ENCODE results near the gene FARP1.

FARP1 gene

DNA sequence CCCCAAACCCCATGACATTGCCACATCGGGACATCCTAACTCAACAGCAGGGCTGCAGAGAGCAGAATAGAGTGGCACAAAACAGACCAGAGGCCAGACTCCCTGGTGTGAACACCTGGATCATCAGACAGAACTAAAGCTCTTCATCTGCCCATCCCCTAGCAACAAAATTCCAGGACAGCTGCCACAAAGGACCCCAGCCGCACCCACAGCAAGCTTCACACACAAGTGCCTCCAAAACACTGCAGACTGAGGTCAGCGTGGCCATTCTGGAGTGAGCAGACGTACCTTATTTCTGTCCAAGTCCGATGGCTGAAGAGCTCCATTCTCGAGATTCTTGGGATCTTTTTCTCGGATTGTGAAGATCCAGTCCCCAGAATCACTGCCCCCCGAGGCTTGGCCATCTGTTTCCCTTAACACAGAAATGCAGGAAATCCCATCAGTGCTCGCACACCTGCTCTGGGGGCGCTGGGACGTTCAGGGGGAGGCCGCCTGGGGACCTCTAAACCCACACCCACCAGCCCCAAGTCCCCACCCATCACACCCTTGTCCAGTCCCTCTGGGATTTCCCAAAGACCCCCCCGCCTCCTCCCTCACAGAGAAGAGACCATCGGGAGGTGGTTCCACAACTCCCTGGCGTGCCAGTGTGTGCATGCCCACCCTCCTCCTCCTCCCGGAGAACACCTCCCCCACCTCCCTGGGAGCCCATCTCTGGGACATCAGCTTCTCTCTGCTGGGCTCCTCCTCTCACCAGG, 318.8 kb downstream of the FARP1 start:
- no peak for DNase-seq (ENCODE audit: low spot score)

GRCh38 chr13:98462241-98462882, 319.5 kb downstream of the FARP1 start:
- no peak for DNase-seq (ENCODE audit: low spot score)

DNA sequence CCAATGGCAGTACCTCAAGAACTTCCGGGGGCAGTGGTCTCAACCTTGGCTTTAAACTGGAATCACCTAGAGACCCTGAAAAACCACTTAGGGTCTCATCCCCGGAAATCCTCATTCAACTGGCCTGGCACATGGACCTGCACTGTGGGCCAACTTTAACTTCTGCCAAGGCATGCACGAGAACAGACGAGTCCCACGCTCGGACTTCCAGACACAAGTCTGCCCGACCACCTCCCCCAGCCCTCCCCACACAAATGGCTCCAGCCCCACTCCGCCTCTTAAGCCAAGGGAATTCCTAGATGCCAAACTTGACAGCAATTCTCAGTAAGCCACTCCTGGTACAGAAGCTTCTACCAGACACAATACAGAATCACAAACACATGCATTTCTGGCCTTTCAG, 320.1 kb downstream of the FARP1 start:
- no peak for DNase-seq (ENCODE audit: low spot score)

- peak; percentile 51 for DNase-seq (ENCODE audit: low spot score)
These were observed 323.8 kb downstream of the FARP1 start for GRCh38 chr13:98466634-98467236.

GRCh38 chr13:98467263-98467985, 324.5 kb downstream of the FARP1 start:
- no peak for DNase-seq (ENCODE audit: low spot score)

GRCh38 chr13:98468361-98468760, 325.5 kb downstream of the FARP1 start:
- no peak for DNase-seq (ENCODE audit: low spot score)

DNA sequence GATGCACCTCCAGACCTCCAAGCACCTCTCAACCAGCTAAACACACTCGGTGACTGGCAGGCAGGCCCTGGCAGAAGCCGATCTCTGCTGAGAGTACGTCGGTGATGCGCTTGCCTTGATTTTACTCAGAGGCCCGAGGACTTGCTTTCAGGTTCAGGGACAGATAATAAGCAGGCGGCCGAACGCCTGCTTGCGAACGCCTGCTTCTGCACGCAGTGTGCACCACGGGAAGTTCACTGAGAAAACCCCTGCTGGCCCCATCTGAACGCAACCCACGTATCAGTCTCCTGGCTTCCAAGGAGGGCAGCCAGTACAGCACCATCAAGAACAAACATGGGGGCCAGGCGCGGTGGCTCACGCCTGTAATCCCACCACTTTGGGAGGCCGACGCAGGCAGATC, 326.0 kb downstream of the FARP1 start:
- DNase-seq (ENCODE audit: low spot score), result no peak

DNA sequence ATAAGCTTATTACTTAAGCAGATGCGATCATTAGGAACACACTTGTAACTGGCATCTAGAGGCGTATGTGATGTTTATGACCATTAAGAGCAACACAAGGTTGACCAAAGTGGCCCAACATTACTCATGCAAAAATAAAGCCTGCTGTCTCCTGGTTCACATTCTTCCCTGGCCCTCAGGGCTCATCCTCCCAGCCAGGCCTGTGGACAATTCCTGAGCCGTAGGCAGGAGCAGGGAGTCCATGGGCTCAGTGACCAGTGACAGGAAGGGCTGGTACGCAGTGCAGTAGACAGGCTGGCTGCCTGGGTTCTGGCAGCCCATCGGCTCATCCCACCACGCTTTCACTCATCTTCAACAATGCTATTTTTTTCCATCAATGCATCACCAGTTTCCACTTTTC, 328.0 kb downstream of the FARP1 start:
- DNase-seq (ENCODE audit: low spot score), result no peak

- no peak for DNase-seq (ENCODE audit: low spot score)
These were observed 329.0 kb downstream of the FARP1 start for GRCh38 chr13:98471934-98472333.

GRCh38 chr13:98473135-98473787, 330.4 kb downstream of the FARP1 start:
- DNase-seq (ENCODE audit: low spot score), result no peak

DNA sequence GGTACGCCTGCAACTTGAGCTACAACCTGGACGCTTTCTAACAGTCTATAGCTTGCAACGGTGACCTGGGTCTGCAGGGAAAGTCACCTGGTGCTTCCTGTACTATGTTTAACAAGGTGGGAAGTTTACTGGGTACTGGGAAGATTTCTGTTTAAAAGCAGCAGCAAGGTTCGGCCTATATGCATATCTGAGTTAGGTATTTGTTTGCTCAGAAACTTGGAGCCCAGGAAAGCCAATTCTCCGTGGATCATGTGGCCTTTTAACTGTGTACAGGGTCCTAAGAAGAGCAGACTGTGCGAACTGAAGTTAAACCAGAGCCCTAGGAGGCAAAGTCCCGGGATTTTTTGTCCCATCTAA, 330.9 kb downstream of the FARP1 start:
- DNase-seq (ENCODE audit: low spot score), result no peak

GRCh38 chr13:98474292-98474691, 331.4 kb downstream of the FARP1 start:
- no peak for DNase-seq (ENCODE audit: low spot score)

GRCh38 chr13:98474761-98475160, 331.9 kb downstream of the FARP1 start:
- DNase-seq (ENCODE audit: low spot score), result no peak

DNA sequence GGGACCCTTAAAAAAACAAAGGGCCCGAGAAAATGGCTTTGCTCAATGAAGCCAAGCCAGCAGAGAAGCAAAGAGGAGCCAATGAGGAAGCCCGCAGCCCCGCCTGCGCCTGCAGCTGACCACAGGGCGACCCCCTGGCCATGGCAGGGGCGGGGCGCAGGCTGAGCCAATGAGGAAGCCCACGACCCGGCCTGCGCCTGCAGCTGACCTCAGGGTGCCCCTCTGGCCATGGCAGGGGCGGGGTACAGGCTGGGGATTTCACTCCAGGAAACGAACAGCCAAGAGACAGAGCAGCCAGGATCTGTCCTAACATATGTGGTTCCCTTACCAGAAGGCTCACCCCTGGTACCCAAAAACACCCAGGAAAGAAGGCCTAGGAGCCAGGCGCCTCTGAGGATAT, 332.6 kb downstream of the FARP1 start:
- DNase-seq (ENCODE audit: low spot score), result peak; percentile 65

DNA sequence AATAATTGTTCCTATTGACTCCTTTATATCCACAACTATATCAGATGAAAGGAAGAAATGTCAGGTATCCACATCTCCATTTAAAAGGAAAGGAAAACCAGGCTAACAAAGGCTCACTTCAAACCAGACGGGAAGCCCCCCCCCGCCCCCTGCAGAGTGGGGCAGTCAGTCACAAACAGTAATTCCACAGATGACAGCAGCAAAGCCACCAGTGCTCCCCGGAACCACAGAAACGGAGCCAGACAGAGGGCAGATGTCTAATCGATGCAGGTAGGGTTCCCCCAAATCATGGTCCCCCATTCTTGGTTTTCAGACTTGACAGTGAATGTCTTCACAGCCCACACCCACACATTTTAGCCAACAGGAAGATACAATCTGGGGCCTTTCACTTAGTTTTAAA, 333.2 kb downstream of the FARP1 start:
- DNase-seq (ENCODE audit: low spot score), result peak; percentile 82

- DNase-seq (ENCODE audit: low spot score), result peak; percentile 99
These were observed 333.7 kb downstream of the FARP1 start for GRCh38 chr13:98476538-98476966.

- DNase-seq (ENCODE audit: low spot score), result peak; percentile 70
These were observed 335.6 kb downstream of the FARP1 start for GRCh38 chr13:98478189-98479129.

DNA sequence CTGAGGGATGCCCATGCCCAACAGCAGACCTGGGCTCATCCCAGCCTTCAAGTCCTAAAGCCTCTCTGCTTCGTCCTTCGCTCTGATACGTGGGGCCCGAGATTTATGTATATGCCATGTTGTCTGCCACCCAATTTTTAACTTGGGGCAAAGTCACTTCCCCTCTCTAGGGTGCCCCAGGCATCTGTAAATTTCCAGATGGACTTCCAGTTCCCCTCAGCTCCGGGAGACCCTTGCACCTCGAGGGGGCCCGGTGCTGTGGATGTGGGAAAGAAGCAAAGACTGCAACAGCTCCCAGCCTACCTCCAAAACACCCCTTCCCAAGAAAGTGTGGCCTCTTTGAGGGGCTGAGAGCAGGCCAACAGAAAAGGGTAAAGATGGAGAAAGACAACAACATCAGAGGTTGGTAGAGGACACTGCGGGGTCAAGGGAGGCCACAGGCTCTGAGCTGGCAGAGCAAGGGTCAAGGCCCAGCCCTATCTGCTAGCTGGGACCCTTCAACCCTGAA, 336.7 kb downstream of the FARP1 start:
- no peak for DNase-seq (ENCODE audit: low spot score)

DNA sequence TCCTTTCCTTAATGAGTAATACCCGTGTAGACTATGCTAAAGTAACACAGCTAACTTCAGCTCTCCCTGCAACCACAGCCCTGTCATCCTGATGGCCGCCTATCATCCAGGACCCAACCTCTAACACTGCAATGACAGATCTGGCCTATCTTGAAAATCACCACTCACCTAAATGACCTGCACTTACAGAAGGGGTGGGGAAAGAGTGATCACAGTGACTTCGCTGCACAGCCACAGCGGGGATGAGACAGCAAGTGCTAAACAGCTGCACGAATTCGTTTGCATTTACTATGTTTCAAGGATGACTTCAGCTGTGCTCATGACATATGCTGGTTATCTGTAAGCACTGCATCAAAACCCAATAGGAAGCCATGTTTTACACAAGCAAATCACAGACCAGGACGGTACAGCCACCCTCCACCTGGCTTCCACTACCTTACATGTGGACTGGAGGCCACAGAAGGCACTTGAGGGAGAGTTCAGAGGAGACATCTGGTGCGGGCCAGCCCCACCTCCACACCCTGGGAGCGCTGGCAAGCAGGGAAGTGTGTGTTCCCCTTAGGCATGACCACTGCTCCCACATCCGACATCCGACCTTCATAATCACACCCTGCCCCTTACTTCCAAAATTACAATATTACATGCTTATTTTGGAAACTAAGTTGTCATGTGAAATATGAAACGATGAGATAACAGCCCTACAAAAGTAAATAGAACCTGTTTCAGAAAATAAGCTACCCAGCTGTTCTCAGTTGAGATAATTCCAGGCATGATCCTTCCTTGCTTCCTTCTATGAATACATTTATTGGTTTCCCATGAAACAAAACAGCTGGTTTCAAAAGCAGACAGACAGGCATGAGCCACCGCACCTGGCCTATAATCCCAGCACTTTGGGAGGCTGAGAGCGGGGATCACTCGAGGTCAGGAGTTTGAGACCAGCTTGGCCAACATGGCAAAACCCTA, 338.3 kb downstream of the FARP1 start:
- no peak for DNase-seq (ENCODE audit: low spot score)

All from SW480 (cell line).